CD4-positive, alpha-beta T cell treated with Interleukin-15 for 4 hours (primary cell): Measurements from ENCODE around the gene LRP2.

Experiments
- DNase-seq: peaks from one replicate; pipeline ENCODE4 v3.0.0-alpha.2; 2020; ENCODE audit warnings: low spot score

Gene LRP2

DNA sequence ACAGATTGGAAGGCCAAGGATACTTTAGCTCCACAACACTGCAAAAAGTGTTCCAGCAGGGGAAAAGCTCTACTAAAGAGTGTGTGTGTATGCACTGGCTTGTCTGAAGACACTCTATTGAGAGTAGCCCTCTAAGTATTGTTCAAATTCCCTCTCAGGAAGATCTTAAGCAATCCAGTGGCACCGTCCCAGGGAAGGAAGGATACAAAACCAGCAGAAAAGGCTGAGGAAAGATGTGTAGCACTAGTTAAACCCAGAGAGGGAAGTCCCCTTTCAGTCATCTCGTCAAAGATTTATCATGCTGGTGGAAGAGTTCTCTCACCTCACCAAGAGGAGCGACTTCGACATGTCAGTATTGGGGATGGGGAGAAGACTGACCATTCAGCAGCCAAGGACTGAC is 242.5 kb downstream of the LRP2 start:
- no peak for DNase-seq

DNA sequence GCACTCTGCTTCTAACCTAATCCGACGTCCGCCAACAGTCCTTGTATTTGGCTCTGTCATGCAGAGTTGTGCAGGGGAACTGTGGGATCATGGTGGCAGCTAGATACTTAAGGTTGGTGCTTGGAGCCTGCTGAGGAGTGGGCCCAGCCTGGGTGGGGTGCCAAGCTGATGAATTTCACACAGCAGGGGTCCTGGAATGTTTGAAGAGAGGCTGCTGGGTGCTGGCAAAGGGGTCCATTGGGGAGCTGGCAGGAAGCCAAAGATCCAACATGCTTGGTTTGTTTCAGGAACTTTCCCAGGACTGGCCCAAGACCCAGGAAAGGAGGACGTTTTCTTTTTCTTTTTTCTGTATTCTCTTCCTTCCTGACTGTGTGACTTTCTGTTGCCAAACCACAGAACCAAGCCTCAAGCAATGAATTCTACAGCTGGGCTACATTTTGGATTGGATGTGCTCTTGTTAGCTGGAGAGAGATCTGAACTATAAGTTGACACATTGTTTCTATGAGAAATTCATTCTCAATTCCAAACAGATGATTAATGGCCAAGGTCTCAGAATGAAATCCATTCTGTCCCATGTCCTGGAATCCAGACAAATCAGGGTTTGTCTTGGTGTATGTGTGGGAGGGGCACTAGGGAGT is 243.1 kb downstream of the LRP2 start:
- DNase-seq = no peak

DNA sequence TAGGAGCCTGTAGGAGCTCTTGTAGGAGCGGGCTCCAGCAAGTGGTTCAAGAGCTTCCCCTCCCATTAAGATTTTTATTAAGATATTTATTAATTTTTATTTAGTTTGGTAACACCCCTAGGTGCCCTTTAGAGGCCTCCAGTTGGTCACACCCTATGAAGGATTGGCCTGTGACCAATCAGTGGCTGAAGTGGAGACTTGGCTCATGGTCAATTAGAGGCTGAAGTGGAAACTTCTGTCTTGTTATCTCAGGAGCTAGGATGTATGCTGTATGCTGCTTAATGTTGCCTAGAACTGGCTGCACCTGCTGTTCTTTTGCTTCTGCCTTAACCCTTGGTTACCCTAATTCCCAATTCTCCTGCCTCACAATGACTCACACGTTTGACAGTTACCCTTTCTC is 244.3 kb downstream of the LRP2 start:
- no peak for DNase-seq

DNA sequence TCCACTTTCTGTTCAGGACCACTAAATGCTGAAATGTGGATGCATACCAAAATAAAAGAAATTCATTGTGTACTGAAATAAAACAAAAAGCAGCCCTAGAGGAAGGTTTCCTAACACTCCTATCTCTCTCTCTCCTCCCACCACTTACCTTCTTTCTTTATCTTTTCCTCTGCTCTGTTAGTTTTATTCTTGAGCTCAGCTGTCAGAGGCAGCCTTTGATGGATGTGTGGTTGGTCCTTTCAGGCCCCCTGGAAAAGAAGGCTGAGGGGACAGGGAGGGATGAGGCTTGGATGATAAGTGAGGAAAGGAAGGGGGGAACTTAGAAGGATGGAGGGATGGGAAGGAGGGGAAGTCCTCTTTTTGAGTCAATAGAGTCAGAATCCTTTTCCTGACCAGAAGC is 245.3 kb downstream of the LRP2 start:
- no peak for DNase-seq

DNA sequence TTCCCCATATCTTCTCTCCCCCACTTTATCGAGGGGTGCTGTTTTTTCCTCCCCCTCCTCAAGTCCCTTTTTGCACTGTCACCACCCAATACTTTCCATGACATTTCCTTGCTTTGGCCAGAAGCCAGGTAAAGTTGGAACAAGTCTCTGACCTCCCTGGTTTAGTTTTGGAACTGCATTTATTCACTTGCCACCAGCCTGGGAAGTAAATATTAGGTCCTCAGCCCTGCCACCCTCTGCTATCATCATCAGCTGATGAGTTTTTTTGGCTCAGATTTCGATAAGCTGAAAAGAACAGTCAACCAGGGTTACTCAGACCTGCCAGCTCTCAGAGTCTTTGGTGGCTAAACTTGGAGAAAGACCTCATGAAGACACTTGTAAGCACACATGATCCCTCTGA is 246.0 kb downstream of the LRP2 start:
- DNase-seq = no peak

DNA sequence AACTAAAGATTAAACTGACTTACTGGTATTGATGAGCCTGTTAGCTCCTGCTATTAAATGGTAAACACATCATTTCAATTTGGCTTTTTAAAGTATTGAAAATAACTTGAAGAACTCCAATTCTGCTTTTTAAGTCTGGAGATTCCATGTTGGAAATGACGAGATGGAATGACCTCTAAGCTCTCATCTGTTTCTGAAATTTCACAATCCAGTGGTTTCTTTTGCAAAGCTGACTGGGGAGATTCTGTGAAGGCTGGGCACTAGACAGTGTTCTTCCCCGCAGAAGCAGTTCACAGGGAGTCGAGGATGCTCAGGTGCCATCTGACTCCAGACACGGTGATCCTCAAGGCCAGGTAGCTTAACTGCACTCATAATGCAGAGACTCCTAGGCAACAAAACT is 248.3 kb downstream of the LRP2 start:
- DNase-seq = no peak

DNA sequence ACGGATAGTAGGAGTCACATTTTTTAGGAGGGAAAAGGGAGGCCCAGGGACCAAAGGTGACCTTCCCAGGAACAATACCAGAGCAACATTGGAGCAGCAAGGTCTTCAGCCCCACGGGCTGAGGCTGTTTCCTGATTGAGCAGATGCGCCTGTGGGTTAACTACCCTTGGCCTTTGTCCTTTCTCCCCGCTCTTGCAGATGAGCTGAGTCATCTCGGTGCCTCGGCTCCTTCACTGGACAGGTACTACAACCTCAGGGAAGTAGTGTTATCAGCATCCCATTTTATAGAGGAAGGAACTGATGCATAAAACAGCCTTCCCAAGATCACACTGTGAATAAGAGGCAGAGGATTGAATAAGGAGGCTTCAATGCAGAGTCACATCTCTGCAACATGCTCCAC is 249.5 kb downstream of the LRP2 start:
- no peak for DNase-seq

DNA sequence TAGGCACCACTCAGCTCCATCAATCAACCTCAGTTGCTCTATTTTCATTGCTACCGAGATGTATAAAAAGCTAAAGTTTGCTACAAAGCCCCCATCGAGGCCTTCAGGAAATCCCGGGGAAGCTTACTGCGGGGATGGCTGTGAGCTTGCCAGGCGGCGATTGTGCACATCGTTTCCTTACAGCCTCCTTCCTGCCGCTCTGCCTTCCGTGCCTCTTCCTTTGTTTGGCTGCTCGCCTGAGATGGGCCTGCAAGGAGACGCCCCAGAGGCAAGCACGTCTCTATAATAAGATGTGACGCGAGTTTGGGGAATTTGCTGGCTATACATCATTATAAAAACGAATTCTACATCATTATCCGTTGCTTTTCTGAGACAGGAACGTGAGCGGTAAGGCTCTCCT is 251.4 kb downstream of the LRP2 start:
- no peak for DNase-seq

DNA sequence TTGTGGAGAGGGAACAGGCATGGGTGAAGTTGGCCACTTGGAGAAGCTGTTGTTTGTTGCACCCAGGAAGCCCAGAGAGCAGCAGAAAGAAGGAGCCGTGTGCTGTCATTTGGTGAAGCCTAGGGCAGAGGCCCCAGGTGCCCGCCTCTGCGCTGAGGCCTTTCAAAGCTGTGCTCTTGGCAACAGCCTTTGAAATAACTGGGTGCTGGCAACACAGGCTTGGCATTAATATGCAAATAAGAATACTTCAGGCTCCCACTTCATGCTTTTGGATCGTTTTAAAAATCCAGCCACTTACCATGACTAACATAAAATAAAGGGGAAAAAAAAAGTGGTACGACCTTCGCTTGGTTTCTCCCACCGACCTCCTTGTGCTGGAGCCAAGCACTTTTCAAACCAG is 251.9 kb downstream of the LRP2 start:
- no peak for DNase-seq

DNA sequence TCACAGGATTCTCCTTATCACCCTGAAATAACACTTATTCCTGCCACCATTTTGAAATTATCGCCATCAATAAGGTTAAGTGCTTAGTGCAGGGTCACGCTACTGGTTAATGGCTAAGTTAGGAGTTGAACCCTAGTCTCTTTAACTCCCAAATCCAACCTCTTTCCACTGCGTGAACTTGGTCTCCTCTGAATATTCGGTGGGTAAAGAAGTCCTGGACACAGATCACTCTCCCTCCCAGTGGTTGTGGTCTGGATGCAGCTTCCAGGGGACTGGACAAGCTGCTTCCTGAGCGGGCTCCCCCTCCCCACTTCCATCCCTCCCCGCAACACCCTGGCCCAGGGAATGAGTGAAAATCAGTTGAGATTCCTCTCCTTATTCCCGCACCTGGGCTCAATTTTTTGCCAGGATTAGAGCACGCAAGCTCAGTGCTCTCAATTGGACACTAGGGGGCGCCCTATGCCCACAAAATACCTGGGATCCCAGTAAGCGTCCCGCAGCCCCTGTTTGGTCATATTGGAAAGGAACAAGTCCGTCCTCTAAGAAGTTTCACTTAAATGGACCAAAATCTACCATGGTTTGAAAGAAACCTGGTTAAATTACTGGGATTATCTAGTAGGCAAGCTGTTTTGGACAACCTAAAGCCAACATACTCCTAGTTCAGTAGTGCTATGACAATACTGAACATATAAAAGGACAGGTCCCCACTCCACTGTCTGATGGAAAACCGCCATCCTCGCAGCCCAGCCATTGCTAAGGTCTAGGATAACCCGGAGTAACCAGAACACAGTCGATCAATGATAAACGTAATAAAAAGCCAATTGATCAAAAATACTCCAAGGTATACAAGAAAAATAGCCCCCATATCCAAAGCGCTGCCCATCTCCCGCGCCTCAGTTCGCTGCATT is 252.6 kb downstream of the LRP2 start:
- peak; percentile 67 for DNase-seq

DNA sequence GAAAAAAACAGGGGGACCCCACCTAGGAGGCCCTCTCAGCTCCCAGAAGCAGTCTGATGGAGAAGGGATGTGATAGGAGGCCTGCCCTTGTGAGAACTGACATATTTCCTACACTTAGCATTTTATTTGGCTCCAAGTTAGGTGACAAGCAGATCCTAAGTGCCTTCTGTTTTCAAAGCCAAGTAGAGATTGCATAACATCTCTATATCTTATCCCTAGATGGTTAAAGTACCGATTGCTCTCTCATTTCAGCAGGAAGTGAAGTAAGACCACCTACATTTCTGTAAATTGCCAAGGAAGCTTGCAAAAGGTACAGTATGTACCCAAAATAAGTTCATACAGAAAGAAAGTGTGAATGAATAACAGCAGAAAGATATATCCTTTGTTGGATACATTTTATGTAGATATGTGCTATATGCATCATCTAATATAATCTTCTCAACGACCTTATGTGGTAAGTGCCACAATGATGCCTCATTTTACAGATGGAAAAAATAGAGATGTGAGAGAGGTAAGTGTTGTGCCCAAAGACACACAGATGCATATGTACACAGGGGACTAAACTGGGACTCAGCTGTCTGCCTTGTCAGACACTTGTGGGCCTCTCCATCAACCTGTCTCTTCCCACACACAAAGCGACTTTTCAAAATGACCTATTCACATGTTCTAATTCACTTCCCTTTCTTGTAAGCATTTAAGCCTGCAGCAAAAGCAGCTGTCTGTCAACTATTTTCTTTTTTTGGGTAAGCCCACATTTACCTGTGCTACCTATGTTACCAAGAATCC is 254.0 kb downstream of the LRP2 start:
- no peak for DNase-seq

DNA sequence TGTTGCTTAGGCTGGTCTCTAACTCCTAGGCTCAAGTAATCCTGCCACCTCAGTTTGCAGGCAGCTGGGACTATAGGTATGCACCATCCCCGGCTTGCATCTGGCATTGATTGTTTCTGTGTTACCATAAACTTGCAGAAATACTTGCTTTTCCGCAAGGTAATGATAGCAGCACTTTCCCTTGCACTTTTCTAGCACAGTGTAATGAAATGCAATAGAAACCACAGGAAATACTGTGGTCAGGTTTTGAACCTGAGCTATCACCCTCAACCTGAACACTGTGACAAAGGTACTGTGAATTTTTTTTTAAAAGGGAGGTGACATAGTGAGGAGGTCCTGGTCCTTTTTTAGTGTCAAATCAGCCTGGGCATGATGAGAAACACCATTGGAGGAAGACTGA is 254.7 kb downstream of the LRP2 start:
- peak; percentile 52 for DNase-seq

DNA sequence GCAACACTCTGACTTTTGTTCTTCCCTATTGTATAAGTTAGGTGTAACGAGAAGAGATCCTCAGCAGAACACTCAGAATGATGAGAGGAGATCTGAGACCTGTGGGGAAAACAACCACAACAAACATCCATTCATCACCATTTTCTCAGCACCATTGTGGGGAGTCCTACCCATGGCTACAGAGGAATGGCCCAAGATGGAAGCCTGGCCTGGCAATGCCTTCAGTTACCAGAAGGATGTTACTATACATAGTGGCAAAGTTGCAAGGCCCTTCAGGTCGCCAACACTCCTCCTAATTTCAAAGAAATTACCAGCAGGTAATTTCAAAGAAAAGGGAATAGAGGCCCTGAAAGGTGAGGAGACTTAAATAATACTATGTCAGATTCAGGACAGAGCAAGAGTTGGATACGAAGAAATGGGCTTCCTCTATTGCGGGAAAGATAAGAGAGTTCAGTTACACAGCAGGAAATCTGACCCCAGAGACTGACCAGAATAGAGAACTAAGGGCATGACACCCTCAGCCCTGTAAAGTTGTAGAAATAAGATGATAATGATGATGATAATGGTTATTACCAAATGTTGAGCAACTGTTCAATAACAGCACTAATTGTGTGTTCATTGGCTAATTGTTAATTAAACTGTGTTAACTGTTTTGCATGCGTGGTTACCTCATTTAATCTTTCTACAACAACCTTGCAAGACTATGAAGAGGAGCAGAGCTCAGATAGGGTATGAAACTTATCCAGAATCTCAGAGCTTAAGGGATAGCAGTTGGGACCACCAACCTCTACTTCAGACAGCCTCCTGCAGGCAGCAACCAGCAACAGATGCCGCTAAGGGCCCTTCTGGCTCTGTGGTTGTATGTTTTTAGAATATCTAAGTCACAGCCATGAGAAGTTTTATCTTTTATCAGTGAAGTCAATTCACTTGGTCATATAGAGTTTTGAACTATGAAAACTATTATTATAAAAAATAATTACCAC is 255.5 kb downstream of the LRP2 start:
- DNase-seq = no peak

DNA sequence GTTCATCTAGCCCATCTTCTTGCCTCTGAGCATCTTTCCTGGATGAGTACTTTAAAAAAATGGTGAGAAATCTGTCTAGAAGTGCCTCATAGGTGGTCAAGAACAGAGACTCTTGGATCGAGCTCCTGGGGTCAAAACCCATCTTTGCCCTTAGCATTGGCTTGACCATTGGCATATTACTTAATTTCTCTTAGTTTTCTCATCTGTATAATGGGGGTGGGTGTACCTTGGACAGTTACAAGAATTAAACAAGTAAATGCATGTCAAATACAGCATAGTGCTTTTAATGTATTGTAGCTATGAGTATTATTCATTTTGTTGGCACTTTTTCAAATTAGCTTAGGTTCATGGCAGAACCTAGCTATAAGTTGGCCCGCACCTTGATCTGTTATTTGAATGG is 256.2 kb downstream of the LRP2 start:
- no peak for DNase-seq

DNA sequence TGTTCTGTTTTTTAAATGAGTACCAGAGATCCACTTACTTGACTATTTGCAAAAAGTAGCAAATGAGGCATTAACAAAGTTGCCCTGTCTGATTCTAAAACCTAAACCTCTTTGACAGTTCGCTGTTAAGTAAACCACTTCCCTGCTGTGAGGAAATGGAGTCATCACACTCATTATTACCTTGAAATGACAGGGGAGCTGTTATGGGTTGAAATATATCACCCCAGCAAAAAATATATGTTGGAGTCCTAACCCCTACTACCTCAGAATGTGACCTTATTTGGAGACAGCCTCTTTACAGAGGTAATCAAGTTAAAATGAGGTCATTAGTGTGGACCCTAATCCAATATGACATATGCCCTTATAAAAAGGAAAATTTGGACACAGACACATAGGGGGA is 256.9 kb downstream of the LRP2 start:
- peak; percentile 20 for DNase-seq

DNA sequence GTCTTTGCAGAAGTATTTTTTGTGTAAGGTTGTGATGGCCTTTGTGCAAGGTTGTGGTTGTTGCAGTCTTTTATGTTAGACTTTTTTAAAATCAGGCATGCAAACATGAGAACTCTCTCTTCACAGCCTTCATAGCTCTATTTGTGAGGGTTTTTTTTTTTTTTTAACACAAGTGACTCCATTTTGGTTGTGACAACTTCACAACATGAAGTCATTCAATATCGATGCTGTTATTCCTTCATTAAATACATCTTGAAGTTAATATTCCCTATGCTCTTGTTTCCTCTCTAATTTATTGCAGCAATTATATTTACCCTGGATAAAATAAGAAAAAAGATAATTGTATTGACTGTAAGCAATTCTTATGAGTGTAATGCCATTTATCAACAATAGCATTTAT is 257.5 kb downstream of the LRP2 start:
- DNase-seq = no peak

DNA sequence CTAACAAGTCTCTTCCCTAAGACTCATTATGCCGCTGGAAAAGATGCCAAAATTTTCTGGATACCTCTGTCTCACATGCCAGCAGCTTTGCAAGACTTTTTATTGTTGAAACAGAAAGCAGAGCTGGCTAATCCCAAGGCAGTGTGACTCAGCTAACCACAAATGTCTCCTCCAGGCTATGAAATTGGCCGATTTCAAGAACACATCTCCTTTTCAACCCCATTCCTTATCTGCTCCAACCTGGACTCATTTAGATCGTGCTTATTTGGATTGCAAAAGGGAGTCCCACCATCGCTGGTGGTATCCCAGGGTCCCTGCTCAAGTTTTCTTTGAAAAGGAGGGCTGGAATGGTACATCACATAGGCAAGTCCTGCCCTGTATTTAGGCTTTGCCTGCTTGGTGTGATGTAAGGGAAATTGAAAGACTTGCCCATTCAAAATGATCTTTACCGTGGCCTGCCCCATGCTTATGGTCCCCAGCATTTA is 266.7 kb downstream of the LRP2 start:
- no peak for DNase-seq

DNA sequence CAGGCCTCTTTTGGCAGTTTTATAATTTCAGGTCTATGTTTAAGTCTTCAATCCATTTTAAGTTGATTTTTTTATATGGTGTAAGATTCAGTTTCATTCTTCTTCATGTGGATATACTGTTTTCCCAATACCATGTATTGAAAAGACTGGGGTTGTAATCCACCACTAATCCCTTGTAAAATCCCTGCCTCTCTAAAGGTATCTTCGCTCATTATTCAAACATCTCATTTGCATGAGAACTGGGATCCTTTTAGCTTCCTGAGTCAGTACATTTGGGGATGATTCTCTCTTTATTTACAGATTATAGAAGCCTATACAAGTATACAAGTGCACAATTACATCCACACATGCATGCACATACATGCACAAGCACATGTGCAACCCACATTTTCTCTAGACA is 267.7 kb downstream of the LRP2 start:
- DNase-seq = no peak

DNA sequence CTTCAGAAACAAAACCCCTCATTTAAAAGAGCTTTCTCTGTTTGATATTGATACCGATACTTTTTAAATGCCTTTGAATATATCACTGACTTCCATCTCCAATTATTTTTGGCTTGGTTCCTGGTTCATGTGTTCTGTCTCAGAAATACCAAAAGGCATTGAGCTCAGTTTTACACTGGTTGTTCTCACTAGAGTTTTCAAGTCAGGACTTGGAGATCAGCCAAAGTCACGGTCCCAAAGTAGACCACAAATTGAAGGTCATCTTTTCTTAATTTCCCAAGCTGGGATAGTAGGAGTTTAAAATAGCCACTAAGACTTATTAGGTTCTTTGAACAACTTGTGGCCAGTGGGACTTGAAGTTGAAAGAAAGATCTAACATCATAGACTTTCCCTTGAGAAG is 268.8 kb downstream of the LRP2 start:
- no peak for DNase-seq

DNA sequence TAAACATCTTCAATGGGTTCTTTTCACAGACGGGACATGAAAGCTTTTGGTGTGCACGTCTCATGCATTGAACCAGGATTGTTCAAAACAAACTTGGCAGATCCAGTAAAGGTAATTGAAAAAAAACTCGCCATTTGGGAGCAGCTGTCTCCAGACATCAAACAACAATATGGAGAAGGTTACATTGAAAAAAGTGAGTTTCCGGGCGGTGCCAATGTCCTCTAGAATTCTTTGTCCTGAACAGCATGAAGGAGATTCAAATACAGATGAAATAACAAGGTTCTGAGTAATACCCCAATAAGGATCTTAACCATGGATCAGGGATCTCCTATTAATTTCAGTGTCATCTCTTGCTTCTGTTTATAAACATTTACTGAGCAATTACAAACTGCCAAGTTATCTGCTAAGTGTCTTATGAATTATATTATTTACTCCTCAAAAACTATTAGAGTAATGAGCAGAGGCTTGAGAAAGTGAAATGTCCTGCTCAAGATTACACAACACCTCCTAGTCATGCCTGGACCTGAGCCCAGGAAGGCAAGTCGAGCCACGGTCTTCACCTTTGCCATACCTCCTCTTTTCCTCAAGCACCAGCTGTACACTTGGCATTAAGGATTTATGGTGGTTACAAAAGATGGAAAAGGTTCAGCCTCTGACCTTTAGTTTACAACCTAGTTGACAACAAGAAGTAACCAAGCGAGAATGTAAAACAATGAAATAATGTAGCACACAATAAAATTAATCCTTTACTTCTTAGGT is 270.4 kb downstream of the LRP2 start:
- DNase-seq = no peak

DNA sequence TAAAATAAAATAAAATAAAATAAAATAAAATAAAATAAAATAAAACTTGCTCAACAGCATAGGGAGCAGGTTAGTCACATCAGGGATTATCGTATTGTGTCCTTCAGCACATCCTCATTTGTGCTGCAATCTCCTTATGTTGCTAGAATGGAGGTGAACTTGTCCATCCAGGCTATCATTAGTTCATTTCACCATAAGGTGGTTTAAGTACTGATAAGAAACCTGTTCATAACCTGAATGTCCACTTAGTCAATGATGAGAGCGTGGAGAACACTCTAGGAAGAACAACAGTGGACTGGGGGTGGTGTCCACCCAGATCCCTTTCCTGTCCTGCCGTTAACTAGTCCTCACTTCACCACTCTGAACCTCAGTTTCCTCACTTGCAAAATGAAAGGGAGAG is 271.1 kb downstream of the LRP2 start:
- no peak for DNase-seq
